IMR-90 (cell line): Measurements from ENCODE around the gene PLCL2. TPM values are rescaled to one million over a fixed set of nuclear protein-coding genes. Genes with fewer than 3 reads are reported as not detected.

Source experiments
- ATAC-seq: fragments of 200-7000 bp; cut with Tn5 transposase; 2 replicates; pipeline ENCODE4 v1.9.1; 2020; ENCODE audit warnings: low read depth, mild to moderate bottlenecking, moderate library complexity
- BruUV-seq: library from RNA; stranded (reverse); fragments of 400-500 nt; replicated peaks from 2 replicates; lab custom pipeline; 2021; lab: Mats Ljungman, UMichigan
- CTCF ChIA-PET: fragments of 300-600 bp; formaldehyde crosslinking; extraction: SDS; loops from one replicate; lab custom pipeline; 2021; ENCODE audit warnings: antibody characterized with exemption; lab: Yijun Ruan, JAX
- POLR2A ChIA-PET: fragments of 300-600 bp; sonication (Branson Sonifier 250); formaldehyde crosslinking; loops from one replicate; lab custom pipeline; 2022; ENCODE audit warnings: antibody characterized with exemption; ENCODE audit not compliant: unreplicated experiment; lab: Charles Lee
- DNase-seq: peaks from one replicate; pipeline ENCODE4 v3.0.0; 2013
- H2AFZ ChIP-seq: replicated peaks from 2 replicates; pipeline ENCODE3; 2013; ENCODE audit warnings: low read length, mild to moderate bottlenecking; ENCODE audit not compliant: poor library complexity
- H2AK5ac ChIP-seq: 2 replicates; pipeline ENCODE4 v1.6.1; 2013; ENCODE audit warnings: low read depth, low read length, inconsistent platforms
- H2AK9ac ChIP-seq: replicated peaks from 2 replicates; pipeline ENCODE3; 2013; ENCODE audit warnings: mild to moderate bottlenecking, low read depth, low read length, moderate library complexity; ENCODE audit not compliant: poor library complexity
- H2BK120ac ChIP-seq: 2 replicates; pipeline ENCODE4 v1.6.1; 2013; ENCODE audit warnings: low read depth, low read length, inconsistent platforms
- H2BK15ac ChIP-seq: 3 replicates; pipeline ENCODE4 v1.6.1; 2013; ENCODE audit warnings: low read depth, low read length, inconsistent platforms
- H2BK20ac ChIP-seq: 2 replicates; pipeline ENCODE4 v1.6.1; 2013; ENCODE audit warnings: low read depth, mild to moderate bottlenecking, inconsistent platforms, low read length, moderate library complexity
- H2BK5ac ChIP-seq: 2 replicates; pipeline ENCODE4 v1.6.1; 2013; ENCODE audit warnings: mild to moderate bottlenecking, low read depth, low read length, inconsistent platforms; ENCODE audit not compliant: poor library complexity, severe bottlenecking
- H3K14ac ChIP-seq: replicated peaks from 2 replicates; pipeline ENCODE4 v1.6.1; 2013; ENCODE audit warnings: low read depth, low read length, inconsistent platforms
- H3K18ac ChIP-seq: 2 replicates; pipeline ENCODE4 v1.6.1; 2013; ENCODE audit warnings: low read depth, low read length, control low read depth
- H3K23ac ChIP-seq: 2 replicates; pipeline ENCODE4 v1.6.1; 2013; ENCODE audit warnings: low read depth, low read length, inconsistent platforms
- H3K27ac ChIP-seq: 2 replicates; pipeline ENCODE4 v1.5.1; 2013; ENCODE audit warnings: mild to moderate bottlenecking, control low read depth, low read length; ENCODE audit not compliant: insufficient read depth
- H3K27me3 ChIP-seq: 2 replicates; pipeline ENCODE4 v1.6.1; 2013; ENCODE audit warnings: low read length; ENCODE audit not compliant: control insufficient read depth, insufficient read depth
- H3K36me3 ChIP-seq: 2 replicates; pipeline ENCODE4 v1.6.1; 2013; ENCODE audit warnings: low read length, mixed read lengths; ENCODE audit not compliant: control insufficient read depth, insufficient read depth
- H3K4ac ChIP-seq: 2 replicates; pipeline ENCODE4 v1.6.1; 2013; ENCODE audit warnings: low read depth, low read length, inconsistent platforms
- H3K4me1 ChIP-seq: 2 replicates; pipeline ENCODE4 v1.6.1; 2013; ENCODE audit warnings: low read length, mixed read lengths; ENCODE audit not compliant: control insufficient read depth, insufficient read depth
- H3K4me2 ChIP-seq: 2 replicates; pipeline ENCODE4 v1.6.1; 2013; ENCODE audit warnings: low read depth, mild to moderate bottlenecking, control low read depth, low read length, moderate library complexity
- H3K4me3 ChIP-seq: 2 replicates; pipeline ENCODE4 v1.5.1; 2013; ENCODE audit warnings: low read depth, mild to moderate bottlenecking, control low read depth, low read length, moderate library complexity; ENCODE audit not compliant: insufficient read depth
- H3K56ac ChIP-seq: 2 replicates; pipeline ENCODE4 v1.6.1; 2013; ENCODE audit warnings: low read length, inconsistent platforms; ENCODE audit not compliant: insufficient read depth; ENCODE audit errors: extremely low read depth
- H3K79me1 ChIP-seq, 2 experiments: 2 replicates each; pipeline ENCODE4 v1.6.1; 2013; ENCODE audit warnings: low read length in 2 of 2, inconsistent platforms in 1 of 2, low read depth in 1 of 2
- H3K9ac ChIP-seq: 2 replicates; pipeline ENCODE4 v1.6.1; 2013; ENCODE audit warnings: low read depth, low read length, control low read depth
- H3K9me1 ChIP-seq: 2 replicates; pipeline ENCODE4 v1.6.1; 2013; ENCODE audit warnings: low read length, inconsistent platforms; ENCODE audit not compliant: insufficient read depth
- H3K9me3 ChIP-seq: 2 replicates; pipeline ENCODE4 v1.6.1; 2013; ENCODE audit warnings: low read length; ENCODE audit not compliant: control insufficient read depth, insufficient read depth
- H4K20me1 ChIP-seq: 2 replicates; pipeline ENCODE4 v1.6.1; 2013; ENCODE audit warnings: low read length, inconsistent platforms; ENCODE audit not compliant: insufficient read depth
- H4K5ac ChIP-seq: 2 replicates; pipeline ENCODE4 v1.6.1; 2013; ENCODE audit warnings: mild to moderate bottlenecking, low read depth, low read length, control low read depth
- H4K8ac ChIP-seq, 2 experiments: 2 replicates each; pipeline ENCODE4 v1.6.1; 2013; ENCODE audit warnings: low read depth in 2 of 2, low read length in 2 of 2, control low read depth in 1 of 2, inconsistent platforms in 1 of 2
- H4K91ac ChIP-seq: 2 replicates; pipeline ENCODE4 v1.6.1; 2013; ENCODE audit warnings: low read depth, low read length, inconsistent platforms; ENCODE audit not compliant: insufficient read depth
- BHLHE40 ChIP-seq: fragments of 150-350 bp; IDR thresholded peaks from 2 replicates; pipeline ENCODE4 v1.6.1; 2016; ENCODE audit warnings: mild to moderate bottlenecking, low read depth, low read length
- CHD1 ChIP-seq: IDR thresholded peaks from 2 replicates; pipeline ENCODE4 v1.6.1; 2012; ENCODE audit warnings: low read depth, low read length, improper control_type of control experiment
- CTCF ChIP-seq: conservative IDR thresholded peaks from 2 replicates; pipeline ENCODE4 v1.5.1; 2012; ENCODE audit warnings: mild to moderate bottlenecking, low read depth, low read length, improper control_type of control experiment
- FOS ChIP-seq: fragments of 150-350 bp; IDR thresholded peaks from 2 replicates; pipeline ENCODE4 v1.6.1; 2016; ENCODE audit warnings: low read depth, low read length
- NFE2L2 ChIP-seq: fragments of 150-350 bp; IDR thresholded peaks from 2 replicates; pipeline ENCODE4 v1.6.1; 2016; ENCODE audit warnings: low read depth, mild to moderate bottlenecking, low read length
- RAD21 ChIP-seq: IDR thresholded peaks from 2 replicates; pipeline ENCODE4 v1.6.1; 2012; ENCODE audit warnings: low read length, improper control_type of control experiment
- RCOR1 ChIP-seq: IDR thresholded peaks from 2 replicates; pipeline ENCODE4 v1.6.1; 2012; ENCODE audit warnings: mild to moderate bottlenecking, low read length, improper control_type of control experiment; ENCODE audit not compliant: insufficient replicate concordance
- RFX5 ChIP-seq: IDR thresholded peaks from 2 replicates; pipeline ENCODE4 v1.8.0; 2012; ENCODE audit warnings: low read depth, mild to moderate bottlenecking, low read length, moderate library complexity
- whole genome bisulfite sequencing, 2 experiments: methylation state at CpG; one replicate each; pipeline versions ENCODE4 v1.1.5 to v1.1.7; 2013; ENCODE audit warnings: missing lambda C conversion rate in 2 of 2; ENCODE audit not compliant: insufficient read length in 1 of 2; ENCODE audit errors: extremely low coverage in 2 of 2; 5-methylcytosine and 5-hydroxymethylcytosine counted together
- dilution Hi-C: fragments of 300-500 bp; cut with HindIII; formaldehyde crosslinking; loops from one replicate; pipeline ENCODE4 v1.14.3; 2018; ENCODE audit warnings: low sequenced_read_pairs; ENCODE audit not compliant: unreplicated experiment
- in situ Hi-C: fragments of 300-500 bp; cut with MboI; formaldehyde crosslinking; loops from 3 replicates; pipeline ENCODE4 v1.14.3; 2019; ENCODE audit warnings: low sequenced_read_pairs, inconsistent platforms, mixed read lengths
- intact Hi-C: fragments of 100-400 bp; cut with micrococcal nuclease; formaldehyde crosslinking; loops from 2 replicates; pipeline ENCODE4 v1.10.0; 2022
- polyA plus RNA-seq, 3 experiments: library from polyadenylated mRNA; depleted of rRNA; stranded (reverse); fragments of >200 nt; gene quantifications; 2 replicates each; pipeline ENCODE4 v1.2.3, GENCODE V29; 2012; ENCODE audit warnings: low replicate concordance in 1 of 3
- total RNA-seq: library from RNA; depleted of rRNA; stranded (reverse); fragments of >200 nt; gene quantifications from 2 replicates; pipeline ENCODE4 v1.2.3, GENCODE V29; 2012

Gene PLCL2
- total and polyA plus RNA-seq, 2 of the 4 experiments (the other 2 are of a cell fraction), result 0.92 to 3.8 TPM

GRCh38 chr3:17063596-17063995, 178.8 kb downstream of the PLCL2 start:
- no TSS peak for BruUV-seq

More at GRCh38 chr3:17063596-17063995, 178.8 kb downstream of the PLCL2 start:
- no peak overlapping the region for H3K27ac ChIP-seq
- no peak overlapping the region for H3K18ac ChIP-seq
- H2AFZ ChIP-seq, result no peak overlapping the region
- no peaks in the 10 kb centered on the region for H4K20me1 ChIP-seq
- no peak overlapping the region for H4K8ac ChIP-seq
- H2AK5ac ChIP-seq, result no peak overlapping the region
- H3K4ac ChIP-seq, result no peak overlapping the region
- no peak overlapping the region for H3K14ac ChIP-seq
- H3K9ac ChIP-seq, result no peak overlapping the region
- in situ Hi-C loops (no loop called here), intact Hi-C loops (no loop called here), dilution Hi-C loops (no loop called here)
- no peaks in the 10 kb centered on the region for H3K79me1 ChIP-seq
- no peaks in the 10 kb centered on the region for H3K9me1 ChIP-seq
- no peaks in the 10 kb centered on the region for H3K4me1 ChIP-seq
- no peaks in the 10 kb centered on the region for H3K36me3 ChIP-seq
- no peak for ATAC-seq
- H2BK20ac ChIP-seq, result no peak overlapping the region
- no peak overlapping the region for H3K23ac ChIP-seq
- ChIA-PET POLR2A (no interaction called here), CTCF (no interaction called here)
- no peaks in the 10 kb centered on the region for H3K27me3 ChIP-seq
- H2BK120ac ChIP-seq, result no peak overlapping the region
- H2BK15ac ChIP-seq, result no peak overlapping the region
- no peaks in the 10 kb centered on the region for H3K9me3 ChIP-seq
- no peak overlapping the region for H3K4me2 ChIP-seq
- H3K56ac ChIP-seq, result no peak overlapping the region
- H2AK9ac ChIP-seq, result no peak overlapping the region
- no peak overlapping the region for H3K4me3 ChIP-seq
- no peak for TF ChIP-seq CTCF
- no peak for TF ChIP-seq FOS
- TF ChIP-seq BHLHE40, result no peak
- TF ChIP-seq CHD1, result no peak
- TF ChIP-seq RCOR1, result no peak
- no peak for TF ChIP-seq RFX5
- TF ChIP-seq NFE2L2, result no peak
- no peak for TF ChIP-seq RAD21
- 50% methylated on average over 1 of the region's 3 CpGs; no CpG with 5 or more reads in 1 of the 2 experiments for WGBS, 2 experiments
- no peak for DNase-seq
- H4K91ac ChIP-seq, result no peak overlapping the region
- no peak overlapping the region for H2BK5ac ChIP-seq
- no peak overlapping the region for H4K5ac ChIP-seq
